Immature natural killer cell (primary cell): ENCODE data around the gene PAPOLB. TPM values are rescaled to one million over a fixed set of nuclear protein-coding genes. Genes with fewer than 3 reads are reported as not detected.

Source experiments
- DNase-seq, 3 donors: peaks; one replicate each; pipeline ENCODE4 v3.0.0; 2022; ENCODE audit warnings: mixed read lengths in 1 of 3
- H3K27ac Mint-ChIP-seq, 6 donors: one replicate each; pipeline ENCODE4 v1.8.0; 2020; ENCODE audit warnings: mixed read lengths in 6 of 6, mild to moderate bottlenecking in 5 of 6, inconsistent platforms in 4 of 6, moderate library complexity in 3 of 6
- H3K27me3 Mint-ChIP-seq, 3 donors: one replicate each; pipeline ENCODE4 v1.8.0; 2020 to 2021; ENCODE audit warnings: low read depth in 3 of 3, mild to moderate bottlenecking in 3 of 3, mixed read lengths in 3 of 3, moderate library complexity in 3 of 3, inconsistent platforms in 1 of 3
- H3K36me3 Mint-ChIP-seq, 3 donors: one replicate each; pipeline ENCODE4 v1.8.0; 2020; ENCODE audit warnings: mixed read lengths in 3 of 3, inconsistent platforms in 2 of 3, mild to moderate bottlenecking in 2 of 3
- H3K4me1 Mint-ChIP-seq, 2 donors: one replicate each; pipeline ENCODE4 v1.8.0; 2020; ENCODE audit warnings: inconsistent platforms in 2 of 2, mild to moderate bottlenecking in 2 of 2, mixed read lengths in 2 of 2, moderate library complexity in 1 of 2
- H3K4me3 Mint-ChIP-seq, 5 donors: one replicate each; pipeline ENCODE4 v1.8.0; 2020; ENCODE audit warnings: mild to moderate bottlenecking in 5 of 5, mixed read lengths in 5 of 5, inconsistent platforms in 3 of 5, moderate library complexity in 3 of 5
- H3K9me3 Mint-ChIP-seq, 6 donors: one replicate each; pipeline ENCODE4 v1.8.0; 2020; ENCODE audit warnings: mild to moderate bottlenecking in 6 of 6, mixed read lengths in 6 of 6, inconsistent platforms in 4 of 6, moderate library complexity in 3 of 6
- polyA plus RNA-seq, 3 donors: library from polyadenylated mRNA; unstranded; fragments of 300-500 nt; fragmentation: Illumina TruSeq; gene quantifications; one replicate each; pipeline ENCODE4 v1.2.3, GENCODE V29; 2021

PAPOLB gene
- polyA plus RNA-seq, 3 donors from 2014 or later: 0.21 TPM; not detected in 2

DNA sequence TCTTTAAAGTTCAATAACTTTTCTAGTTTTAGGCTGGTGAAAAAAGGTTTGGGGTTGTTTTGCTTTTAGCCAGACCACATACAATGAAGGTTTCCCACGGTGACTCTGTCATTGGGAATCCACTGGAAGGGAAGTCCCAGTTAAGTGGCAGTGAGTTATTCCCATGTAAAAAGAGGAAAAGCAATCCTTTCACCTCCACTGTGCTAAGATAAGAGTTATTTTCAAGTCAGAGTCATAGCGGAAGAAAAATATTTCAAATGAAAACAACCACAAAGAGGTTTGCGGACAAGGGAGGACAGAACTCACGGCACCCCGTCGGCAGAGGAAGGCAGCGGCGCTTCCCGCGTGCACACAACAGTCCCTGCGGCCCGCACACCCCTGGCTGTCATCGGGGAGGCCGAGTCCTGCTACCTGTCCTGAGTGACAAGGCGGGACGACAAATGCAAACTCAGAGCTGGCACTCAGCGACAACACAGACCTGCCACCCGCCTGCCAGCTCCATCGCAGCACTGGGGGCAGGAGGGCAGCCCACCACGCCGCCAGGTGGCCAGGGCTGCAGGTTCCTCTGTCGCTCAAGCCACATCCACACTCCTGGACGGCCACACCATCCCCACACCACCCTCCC is 9.3 kb upstream of the PAPOLB start:
- H3K27me3 Mint-ChIP-seq: peaks cover 5 to 13% (median 11%) of the 10 kb centered on the region in 3 donors
- peaks cover 30% of the 10 kb centered on the region in 2 donors for H3K4me1 Mint-ChIP-seq
- no peaks in the 10 kb centered on the region for H3K36me3 Mint-ChIP-seq
- H3K9me3 Mint-ChIP-seq: no peaks in the 10 kb centered on the region
- peak; percentile 17 to 37 (median 35) for DNase-seq
- H3K4me3 Mint-ChIP-seq: peak overlapping the region; percentile 8 to 62 (median 48)
- peak overlapping the region in 5 of 6 donors; percentile 78 to 94 (median 83) for H3K27ac Mint-ChIP-seq

- no peak for DNase-seq
- Mint-ChIP-seq H3K4me3 (no peak overlapping the region), H3K4me1 (peaks cover 29% of the 10 kb centered on the region in 2 donors), H3K27me3 (peaks cover 11 to 20% (median 15%) of the 10 kb centered on the region in 3 donors), H3K27ac (no peak overlapping the region), H3K36me3 (no peaks in the 10 kb centered on the region), H3K9me3 (peaks cover 0 to 6% (median 0%) of the 10 kb centered on the region in 6 donors)
These were observed 6.7 kb upstream of the PAPOLB start for GRCh38 chr7:4868493-4868892.

GRCh38 chr7:4866528-4867496 is 5.0 kb upstream of the PAPOLB start:
- H3K27me3 Mint-ChIP-seq: peaks cover 6 to 26% (median 11%) of the 10 kb centered on the region in 3 donors
- DNase-seq: no peak
- no peak overlapping the region for H3K27ac Mint-ChIP-seq
- no peak overlapping the region for H3K4me3 Mint-ChIP-seq
- H3K4me1 Mint-ChIP-seq: peaks cover 18 to 25% of the 10 kb centered on the region in 2 donors
- peaks cover 0 to 6% (median 0%) of the 10 kb centered on the region in 6 donors for H3K9me3 Mint-ChIP-seq
- peaks cover 0 to 4% (median 0%) of the 10 kb centered on the region in 3 donors for H3K36me3 Mint-ChIP-seq

DNA sequence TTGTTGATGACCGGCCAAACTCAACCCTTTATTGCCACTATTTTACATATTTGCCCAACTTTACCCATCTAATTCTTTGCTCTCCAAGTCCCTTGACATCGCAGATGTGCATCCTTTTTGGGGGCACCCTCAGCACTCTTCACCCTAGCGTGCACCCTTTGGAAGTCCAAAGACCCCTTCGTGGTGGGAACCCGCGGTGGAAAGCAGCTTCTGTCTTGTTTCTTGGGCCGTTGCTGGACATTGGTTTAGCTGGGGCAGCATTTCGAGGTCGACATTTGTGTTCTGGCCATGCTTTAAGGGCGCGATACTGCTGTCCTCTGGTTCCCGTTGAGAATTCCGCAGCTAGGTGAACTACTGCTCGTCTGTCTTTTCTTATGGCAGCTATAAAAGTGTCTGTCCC is 326 bp upstream of the PAPOLB start:
- Mint-ChIP-seq H3K27me3 (peaks cover 8 to 35% (median 19%) of the 10 kb centered on the region in 3 donors), H3K9me3 (peaks cover 0 to 16% (median 4%) of the 10 kb centered on the region in 6 donors), H3K36me3 (peaks cover 0 to 4% (median 0%) of the 10 kb centered on the region in 3 donors), H3K4me3 (peak overlapping the region; percentile 79 to 83 (median 80)), H3K27ac (peak overlapping the region in 4 of 6 donors; percentile 57 to 92 (median 81)), H3K4me1 (peaks cover 11 to 23% of the 10 kb centered on the region in 2 donors)
- DNase-seq: no peak

- peak overlapping the region; percentile 79 to 83 (median 80) for H3K4me3 Mint-ChIP-seq
- H3K36me3 Mint-ChIP-seq: peaks cover 0 to 4% (median 0%) of the 10 kb centered on the region in 3 donors
- peaks cover 0 to 16% (median 4%) of the 10 kb centered on the region in 6 donors for H3K9me3 Mint-ChIP-seq
- no peak for DNase-seq
- peak overlapping the region; percentile 60 to 92 (median 78) for H3K27ac Mint-ChIP-seq
- H3K27me3 Mint-ChIP-seq: peaks cover 5 to 34% (median 19%) of the 10 kb centered on the region in 3 donors
- peaks cover 11 to 23% of the 10 kb centered on the region in 2 donors for H3K4me1 Mint-ChIP-seq
These were observed 603 bp downstream of the PAPOLB start for GRCh38 chr7:4861227-4861626.

DNA sequence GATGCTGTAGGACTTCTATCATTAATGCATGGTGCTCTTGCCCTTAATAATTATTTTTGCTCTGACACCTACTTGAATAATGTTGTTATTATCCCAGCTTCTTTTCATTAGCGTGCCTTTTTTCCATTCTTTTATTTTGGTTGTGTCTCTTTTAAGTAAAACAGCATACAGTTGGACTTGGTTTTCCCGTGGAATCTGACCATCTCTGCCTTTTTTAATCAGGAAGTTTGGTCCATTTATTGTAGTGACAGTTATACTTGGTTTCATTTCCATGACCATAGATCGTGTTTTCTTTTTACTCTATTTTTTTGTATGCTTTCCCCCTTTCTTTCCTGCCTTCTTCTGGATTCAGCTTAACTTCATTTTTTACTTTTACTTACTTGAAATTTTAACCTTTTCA is 4.6 kb downstream of the PAPOLB start:
- H3K9me3 Mint-ChIP-seq: peaks cover 0 to 10% (median 2%) of the 10 kb centered on the region in 6 donors
- H3K36me3 Mint-ChIP-seq: no peaks in the 10 kb centered on the region
- H3K4me3 Mint-ChIP-seq: no peak overlapping the region
- peaks cover 5 to 12% (median 11%) of the 10 kb centered on the region in 3 donors for H3K27me3 Mint-ChIP-seq
- no peak for DNase-seq
- H3K27ac Mint-ChIP-seq: no peak overlapping the region
- H3K4me1 Mint-ChIP-seq: peaks cover 9 to 14% of the 10 kb centered on the region in 2 donors

GRCh38 chr7:4856336-4857057 is 5.3 kb downstream of the PAPOLB start:
- no peak overlapping the region for H3K4me3 Mint-ChIP-seq
- H3K4me1 Mint-ChIP-seq: peaks cover 4 to 7% of the 10 kb centered on the region in 2 donors
- no peaks in the 10 kb centered on the region for H3K36me3 Mint-ChIP-seq
- H3K27me3 Mint-ChIP-seq: peaks cover 4 to 11% (median 7%) of the 10 kb centered on the region in 3 donors
- H3K27ac Mint-ChIP-seq: no peak overlapping the region
- peaks cover 0 to 9% (median 2%) of the 10 kb centered on the region in 6 donors for H3K9me3 Mint-ChIP-seq
- no peak for DNase-seq

DNA sequence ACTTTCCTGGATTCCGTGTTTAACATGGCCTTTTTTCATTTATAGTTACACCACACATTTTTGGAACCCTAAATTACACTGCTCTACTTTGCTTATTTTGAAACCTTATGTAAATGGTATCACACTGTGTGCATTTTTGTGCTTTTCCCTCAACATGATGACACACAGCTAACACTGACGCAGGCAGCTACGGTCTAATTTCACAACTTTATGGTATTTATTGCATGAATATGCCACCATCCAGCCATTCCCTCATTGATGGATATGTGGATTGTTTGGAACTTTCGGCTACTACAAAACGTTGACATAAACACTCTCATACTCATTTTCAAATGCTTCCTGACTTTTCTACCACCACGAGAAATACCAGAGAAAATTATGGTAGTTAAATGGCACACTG is 6.9 kb downstream of the PAPOLB start:
- H3K36me3 Mint-ChIP-seq: no peaks in the 10 kb centered on the region
- no peak overlapping the region for H3K27ac Mint-ChIP-seq
- H3K4me3 Mint-ChIP-seq: no peak overlapping the region
- no peak for DNase-seq
- peaks cover 0 to 3% (median 3%) of the 10 kb centered on the region in 3 donors for H3K27me3 Mint-ChIP-seq
- no peaks in the 10 kb centered on the region for H3K4me1 Mint-ChIP-seq
- peaks cover 0 to 5% (median 0%) of the 10 kb centered on the region in 6 donors for H3K9me3 Mint-ChIP-seq

DNA sequence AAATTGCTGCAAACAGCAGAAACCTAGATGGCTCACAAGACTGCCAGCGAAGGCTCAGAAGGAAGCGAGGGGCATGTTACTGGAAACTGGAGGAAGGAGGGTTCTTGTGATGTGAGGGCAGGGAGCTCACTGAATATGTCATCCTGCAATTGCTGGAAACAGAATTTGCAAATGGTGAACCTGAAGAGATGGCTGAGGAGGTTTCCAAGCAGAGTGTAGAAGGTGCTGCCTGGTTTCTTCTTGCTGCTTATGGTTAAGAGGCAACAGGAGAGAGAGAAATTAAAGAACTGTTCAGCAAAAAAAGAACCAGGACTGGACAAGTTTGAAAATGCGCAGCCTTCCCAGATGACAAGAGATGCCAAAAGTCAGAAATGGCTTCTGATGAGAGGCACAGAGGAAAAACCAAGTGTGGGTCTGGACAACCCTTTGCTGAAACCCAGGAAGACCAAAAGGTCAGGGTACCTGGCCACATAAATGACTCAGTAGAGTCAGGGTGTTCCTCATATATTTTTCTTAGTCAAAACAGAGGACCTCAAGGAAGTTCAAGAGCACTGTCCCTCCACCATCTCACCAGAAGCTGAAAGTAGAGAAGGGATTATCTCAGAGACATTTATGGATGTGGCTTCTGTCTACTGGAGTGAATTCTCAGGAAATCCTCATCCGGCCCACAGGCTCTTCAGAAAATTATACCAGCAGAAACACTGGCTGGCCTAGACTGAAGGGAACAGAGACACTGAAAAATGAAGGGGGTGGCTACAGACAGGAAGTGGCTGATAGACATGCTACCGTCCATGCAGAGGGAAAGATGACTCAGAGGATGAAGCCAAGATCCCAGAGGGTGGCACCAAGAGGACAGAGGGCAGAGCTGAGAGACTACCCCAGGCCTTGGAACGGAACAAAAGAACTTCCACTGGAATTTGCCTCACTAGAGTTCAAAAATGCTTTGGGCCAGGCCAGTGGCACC is 10.1 kb downstream of the PAPOLB start:
- Mint-ChIP-seq H3K4me3 (no peak overlapping the region), H3K27ac (peak overlapping the region in 1 of 6 donors; percentile 23), H3K9me3 (no peaks in the 10 kb centered on the region)

GRCh38 chr7:4850262-4850795 is 11.5 kb downstream of the PAPOLB start:
- Mint-ChIP-seq H3K36me3 (no peaks in the 10 kb centered on the region), H3K27me3 (peaks cover 0 to 3% (median 3%) of the 10 kb centered on the region in 3 donors), H3K4me1 (no peaks in the 10 kb centered on the region), H3K27ac (no peak overlapping the region), H3K4me3 (no peak overlapping the region), H3K9me3 (no peaks in the 10 kb centered on the region)
- DNase-seq: no peak

More for the DNA sequence above, 10.1 kb downstream of the PAPOLB start:
- H3K4me1 Mint-ChIP-seq: no peaks in the 10 kb centered on the region
- DNase-seq: no peak
- H3K36me3 Mint-ChIP-seq: no peaks in the 10 kb centered on the region
- H3K27me3 Mint-ChIP-seq: peaks cover 0 to 3% (median 1%) of the 10 kb centered on the region in 3 donors

DNA sequence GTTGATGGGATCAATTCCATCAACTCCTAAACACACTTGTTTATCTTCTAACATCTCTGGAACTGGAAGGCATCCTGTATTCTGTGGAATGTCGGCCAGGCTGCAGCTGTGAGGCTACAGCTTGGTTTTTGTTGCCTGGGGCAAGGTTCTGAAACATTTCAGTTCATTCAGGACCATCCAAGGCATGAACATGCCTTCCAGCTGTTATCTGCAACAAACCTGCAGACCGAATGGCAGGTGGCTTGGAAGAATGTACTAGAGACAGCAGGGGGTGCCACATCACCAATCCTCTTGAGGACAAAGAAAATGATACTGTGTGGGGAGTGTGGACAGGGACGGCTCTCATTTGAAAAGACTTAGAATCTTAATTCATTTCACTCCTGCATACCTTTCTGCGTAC is 12.4 kb downstream of the PAPOLB start:
- Mint-ChIP-seq H3K4me1 (no peaks in the 10 kb centered on the region), H3K27me3 (peaks cover 0 to 4% (median 3%) of the 10 kb centered on the region in 3 donors), H3K27ac (no peak overlapping the region), H3K9me3 (no peaks in the 10 kb centered on the region), H3K4me3 (no peak overlapping the region), H3K36me3 (no peaks in the 10 kb centered on the region)
- DNase-seq: peak; percentile 48 to 54 (median 53)

DNA sequence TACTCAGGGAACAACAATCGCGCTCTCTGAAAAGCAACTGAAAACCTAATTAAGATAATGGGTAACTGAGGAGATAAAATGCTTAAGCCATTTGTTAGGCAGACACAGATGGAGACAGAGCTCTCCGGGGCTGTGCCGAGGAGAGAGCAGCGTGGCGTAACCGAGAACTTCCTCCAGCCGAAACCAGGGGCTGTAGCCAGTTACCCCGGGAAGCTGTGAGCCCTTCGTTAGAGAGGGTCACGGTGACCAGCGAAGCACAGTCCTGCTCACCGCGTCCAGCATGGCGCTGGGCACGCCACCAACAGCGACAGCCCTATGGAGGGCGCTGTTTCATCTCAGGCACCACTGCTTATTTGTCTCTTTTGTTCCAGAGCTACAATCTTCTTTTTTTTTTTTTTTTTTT is 16.1 kb downstream of the PAPOLB start:
- no peak for DNase-seq
- Mint-ChIP-seq H3K27me3 (peaks cover 3 to 9% (median 5%) of the 10 kb centered on the region in 3 donors), H3K27ac (no peak overlapping the region), H3K36me3 (no peaks in the 10 kb centered on the region), H3K9me3 (no peaks in the 10 kb centered on the region), H3K4me3 (no peak overlapping the region), H3K4me1 (no peaks in the 10 kb centered on the region)
